GM19240 (cell line): ENCODE data around the gene AXIN1.

Source experiments
- DNase-seq: peaks from one replicate; pipeline ENCODE4 v3.0.0; 2011; ENCODE audit warnings: low spot score; ENCODE audit not compliant: insufficient read length

AXIN1 gene

DNA sequence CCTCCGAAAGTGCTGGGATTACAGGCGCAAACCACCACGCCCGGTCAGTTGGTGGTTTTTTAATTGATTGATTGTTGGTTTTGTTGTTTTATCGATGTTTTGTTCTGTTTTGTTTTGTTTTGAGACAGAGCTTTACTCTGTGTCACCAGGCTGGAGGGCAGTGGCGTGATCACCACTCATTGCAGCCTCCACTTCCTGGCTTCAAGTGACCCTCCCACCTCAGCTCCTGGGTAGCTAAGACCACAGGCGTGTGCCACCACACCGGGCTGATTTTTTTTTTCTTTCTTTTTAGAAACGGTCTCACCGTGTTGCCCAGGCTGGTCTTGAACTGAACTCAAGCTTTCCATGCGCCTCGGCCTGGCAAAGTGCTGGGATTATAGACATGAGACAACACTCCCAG lies 105.5 kb downstream of the AXIN1 start:
- DNase-seq: no peak

DNA sequence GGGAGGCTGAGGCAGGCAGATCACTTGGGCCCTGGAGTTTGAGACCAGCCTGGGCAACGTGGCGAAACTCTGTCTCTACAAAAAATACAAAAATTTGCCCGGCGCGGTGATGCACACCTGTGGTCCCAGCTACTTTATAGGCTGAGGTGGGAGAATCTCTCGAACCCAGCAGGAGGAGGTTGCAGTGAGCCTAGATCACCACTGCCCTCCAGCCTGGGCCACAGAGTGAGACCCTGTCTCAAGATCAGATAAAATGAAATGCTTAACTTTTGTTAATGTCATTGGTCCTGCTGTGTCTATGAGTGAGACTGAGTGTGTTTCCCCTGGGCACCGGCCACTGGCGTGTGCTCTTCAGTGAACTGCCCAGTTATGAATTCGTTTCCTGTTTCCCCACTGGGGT lies 107.4 kb downstream of the AXIN1 start:
- no peak for DNase-seq

DNA sequence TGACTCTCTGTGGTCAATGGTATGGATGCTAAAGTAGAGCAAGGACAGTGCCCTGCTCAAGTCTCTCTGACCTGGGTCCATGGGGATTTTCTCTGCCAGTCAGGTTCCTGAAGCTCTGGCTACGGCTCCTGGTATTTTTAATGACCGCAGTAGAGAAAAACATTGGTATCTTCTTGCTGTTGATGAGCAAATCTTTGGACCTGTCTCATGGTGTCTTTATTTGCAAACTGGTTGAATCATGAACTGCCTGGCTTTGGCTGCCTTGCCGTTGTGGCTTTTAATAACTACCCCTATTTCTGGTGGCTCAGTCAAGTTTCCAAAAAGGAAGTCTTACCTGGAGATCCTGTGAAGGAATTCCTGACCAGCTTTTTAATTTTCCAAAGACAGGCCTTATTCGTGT lies 109.2 kb downstream of the AXIN1 start:
- DNase-seq: no peak

DNA sequence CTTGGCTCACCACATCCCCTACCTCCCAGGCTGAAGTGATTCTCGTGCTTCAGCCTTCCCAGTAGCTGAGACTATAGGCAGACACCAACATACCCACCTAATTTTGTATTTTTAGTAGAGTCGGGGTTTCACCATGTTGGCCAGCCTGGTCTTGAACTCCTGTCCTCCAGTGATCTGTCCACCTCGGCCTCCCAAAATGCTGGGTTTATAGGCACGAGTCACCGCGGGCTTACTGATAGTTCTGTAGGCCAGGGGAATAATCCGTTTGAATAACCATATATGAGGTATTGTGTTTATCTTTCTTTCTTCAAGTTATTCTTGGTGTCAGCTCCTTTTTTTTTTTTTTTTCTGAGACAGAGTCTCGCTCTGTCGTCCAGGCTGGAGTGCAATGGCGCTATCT lies 110.2 kb downstream of the AXIN1 start:
- no peak for DNase-seq

DNA sequence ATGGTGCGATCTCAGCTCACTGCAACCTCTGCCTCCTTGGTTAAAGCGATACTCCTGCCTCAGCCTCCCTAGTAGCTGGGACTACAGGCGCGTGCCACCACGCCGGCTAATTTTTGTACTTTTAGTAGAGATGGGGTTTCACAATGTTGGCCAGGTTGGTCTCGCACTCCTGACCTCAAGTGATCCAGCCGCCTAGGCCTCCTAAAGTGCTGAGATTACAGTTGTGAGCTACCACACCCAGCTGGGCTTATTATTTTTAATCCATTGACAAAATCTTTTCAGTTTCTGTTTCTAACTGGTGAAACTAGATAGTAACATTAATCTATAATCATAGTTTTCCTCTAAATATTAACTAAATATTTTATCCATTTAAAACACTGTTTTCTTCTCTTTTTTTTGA lies 112.0 kb downstream of the AXIN1 start:
- DNase-seq: no peak

DNA sequence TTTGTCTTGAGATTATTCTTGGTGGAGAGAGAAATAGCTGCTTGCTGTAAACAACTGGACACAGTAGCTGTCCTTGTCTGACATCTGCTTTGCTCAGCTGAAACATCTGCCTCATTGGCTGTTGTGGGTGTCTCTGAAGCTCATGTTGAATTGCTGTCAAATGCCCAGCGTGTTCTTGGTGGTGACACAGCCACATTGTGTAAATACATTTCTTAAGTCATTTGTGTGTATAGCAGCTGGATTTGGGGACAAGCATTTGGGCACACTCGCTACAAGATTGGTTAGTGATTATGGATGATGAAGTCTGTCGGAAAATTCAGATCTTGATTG lies 112.6 kb downstream of the AXIN1 start:
- no peak for DNase-seq
